Measurements from ENCODE around the gene TMEM184B.

DNA sequence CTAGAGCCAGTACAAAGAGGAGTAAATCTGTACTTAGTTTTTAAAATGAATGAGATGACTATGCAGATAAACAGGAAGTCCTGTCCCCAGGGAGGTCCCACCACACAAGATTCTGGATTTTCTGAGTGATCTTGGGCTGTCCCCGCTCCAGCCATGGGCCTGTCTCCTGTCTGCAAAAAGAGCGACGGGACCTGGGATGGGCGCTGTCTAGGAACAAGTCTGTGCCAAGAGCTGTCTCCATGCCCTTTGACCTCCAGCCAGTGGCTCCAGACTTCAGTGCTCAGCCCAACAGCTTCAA, 38.5 kb upstream of the TMEM184B start:
- TF ChIP-seq, protein P1, sequence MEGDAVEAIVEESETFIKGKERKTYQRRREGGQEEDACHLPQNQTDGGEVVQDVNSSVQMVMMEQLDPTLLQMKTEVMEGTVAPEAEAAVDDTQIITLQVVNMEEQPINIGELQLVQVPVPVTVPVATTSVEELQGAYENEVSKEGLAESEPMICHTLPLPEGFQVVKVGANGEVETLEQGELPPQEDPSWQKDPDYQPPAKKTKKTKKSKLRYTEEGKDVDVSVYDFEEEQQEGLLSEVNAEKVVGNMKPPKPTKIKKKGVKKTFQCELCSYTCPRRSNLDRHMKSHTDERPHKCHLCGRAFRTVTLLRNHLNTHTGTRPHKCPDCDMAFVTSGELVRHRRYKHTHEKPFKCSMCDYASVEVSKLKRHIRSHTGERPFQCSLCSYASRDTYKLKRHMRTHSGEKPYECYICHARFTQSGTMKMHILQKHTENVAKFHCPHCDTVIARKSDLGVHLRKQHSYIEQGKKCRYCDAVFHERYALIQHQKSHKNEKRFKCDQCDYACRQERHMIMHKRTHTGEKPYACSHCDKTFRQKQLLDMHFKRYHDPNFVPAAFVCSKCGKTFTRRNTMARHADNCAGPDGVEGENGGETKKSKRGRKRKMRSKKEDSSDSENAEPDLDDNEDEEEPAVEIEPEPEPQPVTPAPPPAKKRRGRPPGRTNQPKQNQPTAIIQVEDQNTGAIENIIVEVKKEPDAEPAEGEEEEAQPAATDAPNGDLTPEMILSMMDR (IDR thresholded peaks at IDR 0.05; ENCODE audit: control extremely low read depth in 1 of 3, insufficient read depth in 1 of 3, low read depth in 1 of 3, low read length in 3 of 3), result no peak
- no peak for TF ChIP-seq EZH2 (IDR thresholded peaks at IDR 0.05; ENCODE audit: low read depth, low read length, severe bottlenecking)
- TF ChIP-seq POLR2A (IDR thresholded peaks at IDR 0.05; ENCODE audit: control extremely low read depth in 1 of 2, low read depth in 2 of 2, low read length in 2 of 2), result no peak
- TF ChIP-seq PHF8 (conservative IDR thresholded peaks at IDR 0.05; ENCODE audit: low read depth, low read length), result no peak
- TF ChIP-seq, protein P2, sequence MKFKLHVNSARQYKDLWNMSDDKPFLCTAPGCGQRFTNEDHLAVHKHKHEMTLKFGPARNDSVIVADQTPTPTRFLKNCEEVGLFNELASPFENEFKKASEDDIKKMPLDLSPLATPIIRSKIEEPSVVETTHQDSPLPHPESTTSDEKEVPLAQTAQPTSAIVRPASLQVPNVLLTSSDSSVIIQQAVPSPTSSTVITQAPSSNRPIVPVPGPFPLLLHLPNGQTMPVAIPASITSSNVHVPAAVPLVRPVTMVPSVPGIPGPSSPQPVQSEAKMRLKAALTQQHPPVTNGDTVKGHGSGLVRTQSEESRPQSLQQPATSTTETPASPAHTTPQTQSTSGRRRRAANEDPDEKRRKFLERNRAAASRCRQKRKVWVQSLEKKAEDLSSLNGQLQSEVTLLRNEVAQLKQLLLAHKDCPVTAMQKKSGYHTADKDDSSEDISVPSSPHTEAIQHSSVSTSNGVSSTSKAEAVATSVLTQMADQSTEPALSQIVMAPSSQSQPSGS (IDR thresholded peaks at IDR 0.05; ENCODE audit: low read length), result no peak
- no peak for TF ChIP-seq GABPA (IDR thresholded peaks at IDR 0.05; ENCODE audit: borderline replicate concordance, insufficient read depth, low read length)
- TF ChIP-seq POLR2AphosphoS5 (IDR thresholded peaks at IDR 0.05; ENCODE audit: low read depth, low read length), result no peak
- TF ChIP-seq HDAC6 (IDR thresholded peaks at IDR 0.05; ENCODE audit: low read depth, low read length), result no peak
